Left renal cortex interstitium (tissue), 4 donors: ENCODE measurements around the gene SAMD9. TPM values are rescaled to one million over a fixed set of nuclear protein-coding genes. Genes with fewer than 3 reads are reported as not detected.
"Not testable (repeated sequence)": the region's sequence is repeated elsewhere in the genome, so short reads cannot be mapped to it uniquely, and the experiment has no call there.

Experiments used
- DNase-seq, 4 donors: peaks; one replicate each; pipeline ENCODE4 v3.0.0-alpha.2; 2013; ENCODE audit warnings: low read depth in 4 of 4, low spot score in 2 of 4, missing footprints in 1 of 4
- polyA plus RNA-seq, 4 donors: library from polyadenylated mRNA; unstranded; fragments of 120-200 nt; gene quantifications; one replicate each; pipeline ENCODE4 v1.2.1, GENCODE V29; 2013; ENCODE audit not compliant: insufficient read length in 4 of 4

The SAMD9 gene
- polyA plus RNA-seq = 1 to 10 TPM; 4.3 to 8.2 (median 5.8) TPM

- peak; percentile 29 to 64 (median 47) for DNase-seq
These were observed at the start of gene SAMD9 for GRCh38 chr7:93117852-93118530. TSS of gene SAMD9 (minus strand) at chr7:93117979. CDS start at chr7:93106097, 11,882 bp downstream.

- no peak for DNase-seq
These were observed 47.7 kb upstream of the SAMD9 start for GRCh38 chr7:93165447-93165846.

GRCh38 chr7:93164766-93165165, 47.0 kb upstream of the SAMD9 start:
- no peak for DNase-seq

GRCh38 chr7:93161181-93161762, 43.5 kb upstream of the SAMD9 start:
- no peak for DNase-seq

- no peak for DNase-seq
These were observed 42.6 kb upstream of the SAMD9 start for GRCh38 chr7:93160410-93160809.

GRCh38 chr7:93159490-93159889, 41.7 kb upstream of the SAMD9 start:
- no peak for DNase-seq

GRCh38 chr7:93156884-93157283, 39.1 kb upstream of the SAMD9 start:
- no peak for DNase-seq

GRCh38 chr7:93150200-93150835, 32.5 kb upstream of the SAMD9 start:
- DNase-seq = no peak

GRCh38 chr7:93148727-93149126, 30.9 kb upstream of the SAMD9 start:
- DNase-seq = no peak

GRCh38 chr7:93148144-93148543, 30.4 kb upstream of the SAMD9 start, which contains the start of gene SAMD9L:
TSS of gene SAMD9L (minus strand) at chr7:93148385. CDS start at chr7:93135971, 12,414 bp downstream.
- no peak for DNase-seq

- DNase-seq = no peak
These were observed 29.6 kb upstream of the SAMD9 start for GRCh38 chr7:93147363-93147762.

GRCh38 chr7:93146472-93147141, 28.8 kb upstream of the SAMD9 start:
- DNase-seq = no peak

GRCh38 chr7:93146036-93146435, 28.3 kb upstream of the SAMD9 start:
- DNase-seq = no peak

GRCh38 chr7:93145354-93145753, 27.6 kb upstream of the SAMD9 start:
- DNase-seq = no peak

GRCh38 chr7:93142127-93142526, 24.3 kb upstream of the SAMD9 start:
- DNase-seq = no peak

GRCh38 chr7:93140582-93141191, 22.9 kb upstream of the SAMD9 start:
- DNase-seq = no peak

GRCh38 chr7:93138576-93138975, 20.8 kb upstream of the SAMD9 start:
- no peak for DNase-seq

GRCh38 chr7:93133005-93133404, 15.2 kb upstream of the SAMD9 start:
- DNase-seq = no peak

GRCh38 chr7:93132216-93132615, 14.4 kb upstream of the SAMD9 start:
- no peak for DNase-seq

- DNase-seq = not testable (repeated sequence)
These were observed 9.2 kb upstream of the SAMD9 start for GRCh38 chr7:93126954-93127353.

GRCh38 chr7:93123532-93123931, 5.8 kb upstream of the SAMD9 start:
- not testable (repeated sequence) for DNase-seq
